ENCODE results near the gene SULT1E1.

SULT1E1 gene

DNA sequence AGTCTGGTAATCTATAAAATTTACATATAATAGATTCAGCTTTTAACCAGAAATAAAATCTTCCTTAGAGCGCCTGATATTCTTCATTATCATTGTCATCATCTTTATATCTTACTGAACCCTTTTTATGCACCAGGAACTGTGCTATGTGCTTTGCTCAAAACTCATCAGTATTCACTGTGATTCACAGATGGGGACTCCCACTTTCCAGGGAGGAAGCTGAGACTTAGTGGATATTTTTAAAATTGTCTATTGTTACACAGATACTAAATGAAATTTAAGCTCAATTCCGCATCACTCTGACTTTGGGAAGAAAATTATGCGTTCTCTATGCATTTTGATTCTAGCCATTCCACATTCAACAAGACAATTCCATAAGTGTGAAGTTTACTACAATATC, 34.8 kb upstream of the SULT1E1 start:
- Histone ChIP-seq H4K20me1 (ENCODE audit: insufficient read depth) (no peaks in the 10 kb centered on the region), H3K4me3 (IDR thresholded peaks at IDR 0.05; ENCODE audit: insufficient read depth, low read depth, low read length) (no peak overlapping the region), H3K36me3 (ENCODE audit: insufficient read depth) (no peaks in the 10 kb centered on the region), H3K27ac (no peak overlapping the region), H3K27me3 (ENCODE audit: insufficient read depth, low read depth) (no peaks in the 10 kb centered on the region), H3K9ac (no peak overlapping the region), H3K4me2 (no peak overlapping the region), H3K4me1 (ENCODE audit: low read depth, poor library complexity, severe bottlenecking) (no peaks in the 10 kb centered on the region), H3K79me2 (ENCODE audit: insufficient read depth, low read depth) (no peaks in the 10 kb centered on the region), H2AFZ (ENCODE audit: low read depth) (no peak overlapping the region)
- TF ChIP-seq, protein P1, sequence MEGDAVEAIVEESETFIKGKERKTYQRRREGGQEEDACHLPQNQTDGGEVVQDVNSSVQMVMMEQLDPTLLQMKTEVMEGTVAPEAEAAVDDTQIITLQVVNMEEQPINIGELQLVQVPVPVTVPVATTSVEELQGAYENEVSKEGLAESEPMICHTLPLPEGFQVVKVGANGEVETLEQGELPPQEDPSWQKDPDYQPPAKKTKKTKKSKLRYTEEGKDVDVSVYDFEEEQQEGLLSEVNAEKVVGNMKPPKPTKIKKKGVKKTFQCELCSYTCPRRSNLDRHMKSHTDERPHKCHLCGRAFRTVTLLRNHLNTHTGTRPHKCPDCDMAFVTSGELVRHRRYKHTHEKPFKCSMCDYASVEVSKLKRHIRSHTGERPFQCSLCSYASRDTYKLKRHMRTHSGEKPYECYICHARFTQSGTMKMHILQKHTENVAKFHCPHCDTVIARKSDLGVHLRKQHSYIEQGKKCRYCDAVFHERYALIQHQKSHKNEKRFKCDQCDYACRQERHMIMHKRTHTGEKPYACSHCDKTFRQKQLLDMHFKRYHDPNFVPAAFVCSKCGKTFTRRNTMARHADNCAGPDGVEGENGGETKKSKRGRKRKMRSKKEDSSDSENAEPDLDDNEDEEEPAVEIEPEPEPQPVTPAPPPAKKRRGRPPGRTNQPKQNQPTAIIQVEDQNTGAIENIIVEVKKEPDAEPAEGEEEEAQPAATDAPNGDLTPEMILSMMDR (conservative IDR thresholded peaks at IDR 0.05; ENCODE audit: low read depth, low read length) = no peak

DNA sequence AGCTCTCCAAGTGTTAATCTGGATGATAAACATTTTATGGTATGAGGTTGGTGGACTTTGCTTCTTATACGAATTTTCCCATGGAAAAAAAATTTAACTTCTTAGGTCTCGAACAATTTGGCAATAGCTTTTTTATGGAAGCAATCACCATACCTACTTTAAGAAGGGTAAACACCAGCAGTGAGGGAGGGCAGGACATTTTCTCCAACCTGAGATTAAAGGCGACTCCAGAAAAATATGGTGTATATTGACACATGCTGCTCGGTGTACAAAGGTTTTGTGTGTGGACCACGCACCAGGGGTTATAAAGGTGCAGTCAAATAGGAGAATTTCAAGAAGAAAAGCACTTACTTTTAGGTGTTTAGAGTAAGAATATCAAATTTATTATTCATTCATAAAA, 34.2 kb upstream of the SULT1E1 start:
- Histone ChIP-seq H3K9ac (no peak overlapping the region), H3K4me2 (no peak overlapping the region), H3K27ac (no peak overlapping the region), H3K27me3 (ENCODE audit: insufficient read depth, low read depth) (no peaks in the 10 kb centered on the region), H3K4me3 (IDR thresholded peaks at IDR 0.05; ENCODE audit: insufficient read depth, low read depth, low read length) (no peak overlapping the region), H3K36me3 (ENCODE audit: insufficient read depth) (no peaks in the 10 kb centered on the region), H4K20me1 (ENCODE audit: insufficient read depth) (no peaks in the 10 kb centered on the region), H2AFZ (ENCODE audit: low read depth) (no peak overlapping the region), H3K4me1 (ENCODE audit: low read depth, poor library complexity, severe bottlenecking) (no peaks in the 10 kb centered on the region), H3K79me2 (ENCODE audit: insufficient read depth, low read depth) (no peaks in the 10 kb centered on the region)
- TF ChIP-seq, protein P1 (conservative IDR thresholded peaks at IDR 0.05; ENCODE audit: low read depth, low read length) = no peak

DNA sequence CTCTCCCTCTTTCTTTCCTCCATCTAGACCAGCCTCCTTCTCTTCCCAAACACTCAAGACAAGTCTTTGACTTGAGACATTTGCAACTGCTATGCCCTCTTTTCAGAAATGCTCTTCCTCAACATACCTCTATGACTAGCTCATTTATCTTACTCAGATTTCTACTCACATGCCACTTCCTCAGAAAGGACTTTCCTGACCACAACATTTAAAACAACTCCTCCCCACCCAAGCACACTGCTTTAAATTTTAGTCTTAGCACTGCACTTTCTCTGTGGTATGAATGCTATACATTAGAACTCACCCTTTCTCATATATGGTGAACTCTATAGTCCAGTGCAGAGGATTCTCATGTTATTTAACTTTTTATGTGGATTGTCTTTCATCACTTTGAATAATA, 28.4 kb upstream of the SULT1E1 start:
- Histone ChIP-seq H3K27ac (no peak overlapping the region), H3K79me2 (ENCODE audit: insufficient read depth, low read depth) (no peaks in the 10 kb centered on the region), H3K9ac (no peak overlapping the region), H4K20me1 (ENCODE audit: insufficient read depth) (no peaks in the 10 kb centered on the region), H3K4me1 (ENCODE audit: low read depth, poor library complexity, severe bottlenecking) (peaks cover 5% of the 10 kb centered on the region), H3K4me2 (no peak overlapping the region), H3K36me3 (ENCODE audit: insufficient read depth) (no peaks in the 10 kb centered on the region), H3K4me3 (IDR thresholded peaks at IDR 0.05; ENCODE audit: insufficient read depth, low read depth, low read length) (no peak overlapping the region), H3K27me3 (ENCODE audit: insufficient read depth, low read depth) (no peaks in the 10 kb centered on the region), H2AFZ (ENCODE audit: low read depth) (no peak overlapping the region)
- TF ChIP-seq, protein P1 (conservative IDR thresholded peaks at IDR 0.05; ENCODE audit: low read depth, low read length) = no peak

DNA sequence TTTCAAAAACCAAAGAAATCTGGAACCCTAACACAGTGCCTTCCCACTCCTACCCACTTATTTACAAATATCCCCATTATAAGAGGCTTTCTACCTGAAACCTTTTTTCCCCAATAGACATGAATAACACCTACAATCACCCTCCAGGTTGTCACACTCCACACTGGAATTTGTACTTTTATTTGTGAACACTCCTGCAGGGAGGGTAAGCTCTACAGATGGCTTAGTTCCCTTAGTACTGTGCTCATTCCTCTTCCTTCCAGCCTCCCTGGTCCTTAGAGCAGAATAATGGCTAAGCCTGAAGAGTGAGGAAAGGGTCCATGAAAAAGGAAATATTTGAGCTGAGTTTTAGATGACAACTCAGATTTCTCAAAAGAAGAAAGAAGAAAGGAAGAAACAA, 22.2 kb upstream of the SULT1E1 start:
- H3K9ac ChIP-seq = no peak overlapping the region
- no peaks in the 10 kb centered on the region for H3K36me3 ChIP-seq (ENCODE audit: insufficient read depth)
- TF ChIP-seq, protein P1 (conservative IDR thresholded peaks at IDR 0.05; ENCODE audit: low read depth, low read length) = no peak
- H2AFZ ChIP-seq (ENCODE audit: low read depth) = no peak overlapping the region
- no peaks in the 10 kb centered on the region for H3K79me2 ChIP-seq (ENCODE audit: insufficient read depth, low read depth)
- H4K20me1 ChIP-seq (ENCODE audit: insufficient read depth) = no peaks in the 10 kb centered on the region
- H3K4me3 ChIP-seq (IDR thresholded peaks at IDR 0.05; ENCODE audit: insufficient read depth, low read depth, low read length) = no peak overlapping the region
- H3K4me2 ChIP-seq = no peak overlapping the region
- no peaks in the 10 kb centered on the region for H3K27me3 ChIP-seq (ENCODE audit: insufficient read depth, low read depth)
- no peak overlapping the region for H3K27ac ChIP-seq
- H3K4me1 ChIP-seq (ENCODE audit: low read depth, poor library complexity, severe bottlenecking) = no peaks in the 10 kb centered on the region
